HCT116 (cell line): Measurements from ENCODE around the gene NDUFAF5. TPM values are rescaled to one million over a fixed set of nuclear protein-coding genes. Genes with fewer than 3 reads are reported as not detected.
"Not testable (repeated sequence)": the region's sequence is repeated elsewhere in the genome, so short reads cannot be mapped to it uniquely, and the experiment has no call there.

ENCODE experiments used
- ATAC-seq: fragments of 200-7000 bp; cut with Tn5 transposase; 2 replicates; pipeline ENCODE4 v1.9.1; 2020; ENCODE audit warnings: mild to moderate bottlenecking, moderate library complexity
- BruUV-seq: library from RNA; stranded (reverse); fragments of 400-500 nt; replicated peaks from 2 replicates; lab custom pipeline; 2021; lab: Mats Ljungman, UMichigan
- CTCF ChIA-PET: fragments of 300-600 bp; sonication (Branson Sonifier 250); formaldehyde crosslinking; loops from one replicate; lab custom pipeline; 2021; ENCODE audit warnings: antibody characterized with exemption; lab: Charles Lee
- POLR2A ChIA-PET: fragments of 300-600, 350-600 bp; sonication (Branson Sonifier 250); formaldehyde crosslinking; loops from one replicate; lab custom pipeline; 2021; ENCODE audit warnings: antibody characterized with exemption; lab: Charles Lee
- RAD21 ChIA-PET, 2 experiments: fragments of 300-600 bp; sonication (Branson Sonifier 250); formaldehyde crosslinking; loops; one replicate each; lab custom pipeline; 2023; ENCODE audit warnings: low total read pairs in 2 of 2; ENCODE audit not compliant: uncharacterized antibody in 2 of 2, unreplicated experiment in 2 of 2, low non-redundant PET in 1 of 2; lab: Charles Lee
- DNase-seq: peaks from one replicate; pipeline ENCODE4 v3.0.0-alpha.2; 2010; ENCODE audit warnings: low read depth, low spot score
- H2AFZ ChIP-seq: fragments of 200-600 bp; shearing (Covaris generic), sonication (generic); 2 replicates; pipeline ENCODE4 v1.6.1; 2017; ENCODE audit warnings: low read depth, mixed run types, mixed read lengths, antibody characterized with exemption, low read length; ENCODE audit not compliant: poor library complexity, severe bottlenecking
- H3K27ac ChIP-seq: 2 replicates; pipeline ENCODE4 v1.5.1; 2012; ENCODE audit warnings: low read depth, low read length
- H3K27me3 ChIP-seq: fragments of 200-600 bp; sonication (generic); 2 replicates; pipeline ENCODE4 v1.6.1; 2016; ENCODE audit warnings: mixed run types, low read length, mixed read lengths; ENCODE audit not compliant: insufficient read depth
- H3K36me3 ChIP-seq, 2 experiments: fragments of 200-500 bp in 1 of 2; fragments of 200-600 bp in 1 of 2; sonication (Bioruptor generic) in 1 of 2; sonication (generic) in 1 of 2; 2 replicates each; pipeline versions ENCODE4 v1.5.1 to v1.6.1; 2014 to 2016; ENCODE audit warnings: low read length in 2 of 2, inconsistent platforms in 1 of 2, mixed read lengths in 1 of 2, mixed run types in 1 of 2; ENCODE audit not compliant: insufficient read depth in 2 of 2, control insufficient read depth in 1 of 2
- H3K4me1 ChIP-seq, 2 experiments: fragments of 200-600 bp in 1 of 2; sonication (generic) in 1 of 2; 2 replicates each; pipeline versions ENCODE4 v1.5.1 to v1.6.1; 2012 to 2017; ENCODE audit warnings: low read length in 2 of 2, inconsistent platforms in 1 of 2, mild to moderate bottlenecking in 1 of 2, mixed read lengths in 1 of 2, mixed run types in 1 of 2, moderate library complexity in 1 of 2; ENCODE audit not compliant: insufficient read depth in 2 of 2, control insufficient read depth in 1 of 2
- H3K4me2 ChIP-seq: fragments of 200-600 bp; sonication (generic); 2 replicates; pipeline ENCODE4 v1.6.1; 2017; ENCODE audit warnings: mixed run types, low read length, mixed read lengths
- H3K4me3 ChIP-seq, 2 experiments: fragments of 200-600 bp in 1 of 2; sonication (generic) in 1 of 2; replicated peaks in 1 of 2; 2 replicates each; pipeline ENCODE4 v1.5.1; 2011 to 2016; ENCODE audit warnings: low read length in 2 of 2, control low read depth in 1 of 2, low read depth in 1 of 2, mild to moderate bottlenecking in 1 of 2, mixed read lengths in 1 of 2, mixed run types in 1 of 2
- H3K79me2 ChIP-seq: fragments of 200-600 bp; sonication (generic); 2 replicates; pipeline ENCODE4 v1.6.1; 2017; ENCODE audit warnings: mild to moderate bottlenecking, mixed run types, low read length, moderate library complexity, mixed read lengths; ENCODE audit not compliant: insufficient read depth
- H3K9ac ChIP-seq: fragments of 200-600 bp; sonication (generic); 2 replicates; pipeline ENCODE4 v1.6.1; 2016; ENCODE audit warnings: low read length, mixed read lengths
- H3K9me2 ChIP-seq: fragments of 200-600 bp; sonication (generic), shearing (Covaris generic); 2 replicates; pipeline ENCODE4 v1.6.1; 2017; ENCODE audit warnings: mixed run types, mild to moderate bottlenecking, moderate library complexity; ENCODE audit not compliant: insufficient read depth
- H3K9me3 ChIP-seq, 2 experiments: fragments of 200-500 bp in 1 of 2; fragments of 200-600 bp in 1 of 2; sonication (Bioruptor generic) in 1 of 2; sonication (generic) in 1 of 2; 2 replicates each; pipeline ENCODE4 v1.6.1; 2014 to 2017; ENCODE audit warnings: low read length in 2 of 2, mixed read lengths in 2 of 2, inconsistent platforms in 1 of 2, low read depth in 1 of 2, mild to moderate bottlenecking in 1 of 2, mixed run types in 1 of 2, moderate library complexity in 1 of 2; ENCODE audit not compliant: control insufficient read depth in 1 of 2, insufficient read depth in 1 of 2
- H4K20me1 ChIP-seq: fragments of 200-600 bp; sonication (generic), shearing (Covaris generic); 2 replicates; pipeline ENCODE4 v1.6.1; 2017; ENCODE audit warnings: mixed run types, mild to moderate bottlenecking, moderate library complexity; ENCODE audit not compliant: insufficient read depth
- CEBPB ChIP-seq: IDR thresholded peaks from 2 replicates; pipeline ENCODE4 v1.6.1; 2012; ENCODE audit warnings: low read depth
- EGR1 ChIP-seq: IDR thresholded peaks from 2 replicates; pipeline ENCODE4 v1.6.1; 2012; ENCODE audit warnings: low read depth
- JUND ChIP-seq: IDR thresholded peaks from 2 replicates; pipeline ENCODE4 v1.6.1; 2012
- REST ChIP-seq: IDR thresholded peaks from 2 replicates; pipeline ENCODE4 v1.6.1; 2012; ENCODE audit warnings: low read depth
- SP1 ChIP-seq: IDR thresholded peaks from 2 replicates; pipeline ENCODE4 v1.6.1; 2012; ENCODE audit warnings: low read depth
- intact Hi-C: fragments of 100-400 bp; cut with micrococcal nuclease; formaldehyde crosslinking; loops from 2 replicates; pipeline ENCODE4 v1.10.0; 2022
- total RNA-seq: library from RNA; stranded (reverse); gene quantifications from one replicate; pipeline ENCODE4 v1.2.1, GENCODE V29; 2021; ENCODE audit not compliant: unreplicated experiment

The NDUFAF5 gene
- total RNA-seq, 1 experiment from 2014 or later: 30.8 TPM

GRCh38 chr20:13758884-13759283, 25.9 kb upstream of the NDUFAF5 start:
- Histone ChIP-seq H3K4me1 (no peaks in the 10 kb centered on the region), H3K4me3 (no peak overlapping the region), H3K9me2 (no peaks in the 10 kb centered on the region), H3K9ac (no peak overlapping the region), H3K4me2 (no peak overlapping the region), H3K36me3 (peaks cover 32 to 40% of the 10 kb centered on the region in 2 experiments), H3K79me2 (peaks cover 24% of the 10 kb centered on the region; the same call in 1 of the 2 replicates), H3K9me3 (no peaks in the 10 kb centered on the region), H4K20me1 (peaks cover 9% of the 10 kb centered on the region; the same call in 1 of the 2 replicates), H2AFZ (no peak overlapping the region), H3K27ac (no peak overlapping the region), H3K27me3 (no peaks in the 10 kb centered on the region)
- no TSS peak for BruUV-seq
- ChIA-PET CTCF (interaction anchor here (1.0 kb wide), 1 partner anchor 13 kb away, joined by 3 read pairs; no protein-coding TSS in a partner anchor), POLR2A (no interaction called here), RAD21 (no interaction called here)
- no peak for ATAC-seq
- TF ChIP-seq EGR1: no peak
- no peak for TF ChIP-seq REST
- no peak for TF ChIP-seq CEBPB
- TF ChIP-seq SP1: no peak
- no peak for TF ChIP-seq JUND
- no peak for DNase-seq
- intact Hi-C loops: no loop called here

DNA sequence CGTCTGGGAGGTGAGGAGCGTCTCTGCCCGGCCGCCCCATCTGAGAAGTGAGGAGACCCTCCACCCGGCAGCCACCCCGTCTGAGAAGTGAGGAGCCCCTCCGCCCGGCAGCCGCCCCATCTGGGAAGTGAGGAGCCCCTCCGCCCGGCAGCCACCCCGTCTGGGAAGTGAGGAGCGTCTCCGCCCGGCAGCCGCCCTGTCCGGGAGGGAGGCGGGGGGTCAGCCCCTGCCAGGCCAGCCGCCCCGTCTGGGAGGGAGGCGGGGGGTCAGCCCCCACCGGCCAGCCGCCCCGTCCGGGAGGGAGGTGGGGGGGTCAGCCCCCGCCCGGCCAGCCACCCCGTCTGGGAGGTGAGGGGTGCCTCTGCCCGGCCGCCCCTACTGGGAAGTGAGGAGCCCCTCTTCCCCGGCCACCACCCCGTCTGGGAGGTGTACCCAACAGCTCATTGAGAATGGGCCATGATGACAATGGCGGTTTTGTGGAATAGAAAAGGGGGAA, 24.3 kb upstream of the NDUFAF5 start:
- H3K9me2 ChIP-seq, H3K4me3 ChIP-seq, CTCF ChIA-PET, H3K27ac ChIP-seq, BruUV-seq, H3K9me3 ChIP-seq, H2AFZ ChIP-seq, H3K4me1 ChIP-seq, H4K20me1 ChIP-seq, H3K9ac ChIP-seq, RAD21 ChIA-PET, H3K4me2 ChIP-seq, intact Hi-C loops, POLR2A ChIA-PET, ATAC-seq, H3K27me3 ChIP-seq, DNase-seq: not testable (repeated sequence)
- Histone ChIP-seq H3K36me3 (peaks cover 36 to 39% of the 10 kb centered on the region in 2 experiments), H3K79me2 (peaks cover 35% of the 10 kb centered on the region)
